OCI-LY7 (cell line): ENCODE results near the gene KRTAP10-9. TPM values are rescaled to one million over a fixed set of nuclear protein-coding genes. Genes with fewer than 3 reads are reported as not detected.

Experiments used
- BruUV-seq: library from RNA; stranded (reverse); fragments of 400-500 nt; replicated peaks from 2 replicates; lab custom pipeline; 2021; lab: Mats Ljungman, UMichigan
- CTCF ChIA-PET: fragments of 300-600 bp; sonication (Branson Sonifier 250); formaldehyde crosslinking; loops from one replicate; lab custom pipeline; 2022; ENCODE audit warnings: antibody characterized with exemption; ENCODE audit not compliant: unreplicated experiment; lab: Charles Lee
- POLR2A ChIA-PET: fragments of 300-600 bp; sonication (Branson Sonifier 250); formaldehyde crosslinking; loops from one replicate; lab custom pipeline; 2022; ENCODE audit warnings: antibody characterized with exemption; lab: Charles Lee
- DNase-seq: peaks from one replicate; pipeline ENCODE4 v3.0.0-alpha.2; 2015; ENCODE audit warnings: low spot score
- H2AFZ ChIP-seq: fragments of 200-600 bp; sonication (generic), shearing (Covaris generic); 2 replicates; pipeline ENCODE4 v1.6.1; 2014; ENCODE audit warnings: mild to moderate bottlenecking, antibody characterized with exemption, low read length, moderate library complexity
- H3K27ac ChIP-seq: fragments of 200-600 bp; sonication (generic); 2 replicates; pipeline ENCODE4 v1.5.1; 2014; ENCODE audit warnings: mixed run types, low read depth, mild to moderate bottlenecking, moderate library complexity, low read length, inconsistent platforms; ENCODE audit not compliant: poor library complexity, severe bottlenecking
- H3K36me3 ChIP-seq: fragments of 200-600 bp; sonication (generic); 2 replicates; pipeline ENCODE4 v1.6.1; 2014; ENCODE audit warnings: mild to moderate bottlenecking, antibody characterized with exemption, low read length, moderate library complexity, mixed read lengths; ENCODE audit not compliant: insufficient read depth
- H3K4me1 ChIP-seq: fragments of 200-600 bp; sonication (generic); 2 replicates; pipeline ENCODE4 v1.5.1; 2014; ENCODE audit warnings: mild to moderate bottlenecking, low read length; ENCODE audit not compliant: insufficient read depth, poor library complexity, severe bottlenecking
- H3K4me2 ChIP-seq: fragments of 200-600 bp; sonication (generic); 2 replicates; pipeline ENCODE4 v1.6.1; 2014; ENCODE audit warnings: mild to moderate bottlenecking, low read length
- H3K4me3 ChIP-seq: fragments of 200-600 bp; sonication (generic); 2 replicates; pipeline ENCODE4 v1.5.1; 2014; ENCODE audit warnings: mild to moderate bottlenecking, low read depth, low read length; ENCODE audit not compliant: poor library complexity, severe bottlenecking
- H3K79me2 ChIP-seq: fragments of 200-600 bp; sonication (generic); 2 replicates; pipeline ENCODE4 v1.6.1; 2016; ENCODE audit warnings: low read depth, mild to moderate bottlenecking, low read length, moderate library complexity, mixed read lengths; ENCODE audit not compliant: insufficient read depth
- H3K9me2 ChIP-seq: fragments of 200-600 bp; sonication (generic); 2 replicates; pipeline ENCODE4 v1.6.1; 2016; ENCODE audit warnings: mild to moderate bottlenecking, low read length, mixed read lengths; ENCODE audit not compliant: insufficient read depth
- H3K9me3 ChIP-seq: fragments of 200-600 bp; sonication (generic); 2 replicates; pipeline ENCODE4 v1.6.1; 2014; ENCODE audit warnings: mild to moderate bottlenecking, mixed run types, low read length, mixed read lengths
- H4K20me1 ChIP-seq: fragments of 200-600 bp; sonication (generic); 2 replicates; pipeline ENCODE4 v1.6.1; 2014; ENCODE audit warnings: mild to moderate bottlenecking, antibody characterized with exemption, low read length, moderate library complexity, mixed read lengths; ENCODE audit not compliant: insufficient read depth
- EZH2phosphoT487 ChIP-seq: fragments of 200-600 bp; sonication (generic); IDR thresholded peaks from 2 replicates; pipeline ENCODE4 v1.6.1; 2018; ENCODE audit warnings: low read depth, borderline replicate concordance, mild to moderate bottlenecking, mixed run types, antibody characterized with exemption, low read length, moderate library complexity, mixed read lengths
- intact Hi-C: fragments of 100-400 bp; cut with micrococcal nuclease; formaldehyde crosslinking; loops from one replicate; pipeline ENCODE4 v1.10.0; 2022; ENCODE audit not compliant: unreplicated experiment
- total RNA-seq, 2 experiments: library from RNA; depleted of rRNA in 1 of 2; stranded (reverse); fragments of >200 nt in 1 of 2; shearing (Covaris generic) in 1 of 2; gene quantifications; 2 replicates each; pipeline ENCODE4 v1.2.3, GENCODE V29; 2014 to 2022
- TF ChIP-seq, protein P1 (sequence below): fragments of 200-600 bp; sonication (generic); conservative IDR thresholded peaks from 2 replicates; pipeline ENCODE4 v1.5.1; 2014; ENCODE audit warnings: mild to moderate bottlenecking, antibody characterized with exemption, low read length, moderate library complexity, mixed read lengths

KRTAP10-9 gene
- total RNA-seq, 2 experiments from 2014 or later: not detected

GRCh38 chr21:44666401-44667320 is 39.8 kb downstream of the KRTAP10-9 start, which contains the start of gene KRTAP12-2:
KRTAP12-2 (minus strand) TSS chr21:44666927; CDS start chr21:44666886, 41 bp downstream.
- intact Hi-C loops: no loop called here
- H2AFZ ChIP-seq: no peak within 1 kb of the TSS
- no peaks in the 10 kb centered on the region for H3K79me2 ChIP-seq
- H3K36me3 ChIP-seq: no peaks in the 10 kb centered on the region
- TF ChIP-seq EZH2phosphoT487: no peak
- TF ChIP-seq, protein P1, sequence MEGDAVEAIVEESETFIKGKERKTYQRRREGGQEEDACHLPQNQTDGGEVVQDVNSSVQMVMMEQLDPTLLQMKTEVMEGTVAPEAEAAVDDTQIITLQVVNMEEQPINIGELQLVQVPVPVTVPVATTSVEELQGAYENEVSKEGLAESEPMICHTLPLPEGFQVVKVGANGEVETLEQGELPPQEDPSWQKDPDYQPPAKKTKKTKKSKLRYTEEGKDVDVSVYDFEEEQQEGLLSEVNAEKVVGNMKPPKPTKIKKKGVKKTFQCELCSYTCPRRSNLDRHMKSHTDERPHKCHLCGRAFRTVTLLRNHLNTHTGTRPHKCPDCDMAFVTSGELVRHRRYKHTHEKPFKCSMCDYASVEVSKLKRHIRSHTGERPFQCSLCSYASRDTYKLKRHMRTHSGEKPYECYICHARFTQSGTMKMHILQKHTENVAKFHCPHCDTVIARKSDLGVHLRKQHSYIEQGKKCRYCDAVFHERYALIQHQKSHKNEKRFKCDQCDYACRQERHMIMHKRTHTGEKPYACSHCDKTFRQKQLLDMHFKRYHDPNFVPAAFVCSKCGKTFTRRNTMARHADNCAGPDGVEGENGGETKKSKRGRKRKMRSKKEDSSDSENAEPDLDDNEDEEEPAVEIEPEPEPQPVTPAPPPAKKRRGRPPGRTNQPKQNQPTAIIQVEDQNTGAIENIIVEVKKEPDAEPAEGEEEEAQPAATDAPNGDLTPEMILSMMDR: no peak
- no TSS peak for BruUV-seq
- no peaks in the 10 kb centered on the region for H3K4me1 ChIP-seq
- no peak within 1 kb of the TSS for H3K27ac ChIP-seq
- H3K4me3 ChIP-seq: no peak within 1 kb of the TSS
- H3K9me3 ChIP-seq: no peaks in the 10 kb centered on the region
- DNase-seq: no peak
- H4K20me1 ChIP-seq: no peaks in the 10 kb centered on the region
- ChIA-PET POLR2A (no interaction called here), CTCF (no interaction called here)
- H3K9me2 ChIP-seq: no peaks in the 10 kb centered on the region
- H3K4me2 ChIP-seq: no peak within 1 kb of the TSS

DNA sequence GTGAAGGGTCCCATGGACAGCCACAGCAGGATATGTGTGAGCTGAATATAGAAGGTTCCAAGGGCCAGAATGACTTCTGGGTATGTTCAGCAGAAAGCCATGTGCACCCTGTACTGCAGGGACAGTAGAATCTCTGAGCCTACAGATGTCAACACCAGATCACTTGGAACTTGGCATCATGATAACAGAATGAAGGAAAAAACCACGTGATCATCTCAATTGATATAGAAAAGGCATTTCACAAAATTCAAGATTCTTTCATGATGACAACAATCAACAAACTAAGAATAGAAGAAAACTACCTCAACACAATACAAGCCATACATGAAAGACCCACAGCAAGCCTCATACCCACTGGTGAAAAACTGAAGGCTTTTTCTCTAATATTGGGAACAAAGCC is 40.7 kb downstream of the KRTAP10-9 start:
- TF ChIP-seq, protein P1: no peak
- no peak for TF ChIP-seq EZH2phosphoT487
- H3K9me2 ChIP-seq: no peaks in the 10 kb centered on the region
- CTCF ChIA-PET: no interaction called here
- intact Hi-C loops: no loop called here
- no peaks in the 10 kb centered on the region for H3K4me1 ChIP-seq
- H3K4me3 ChIP-seq: no peak overlapping the region
- no peaks in the 10 kb centered on the region for H3K36me3 ChIP-seq
- no peaks in the 10 kb centered on the region for H3K9me3 ChIP-seq
- no TSS peak for BruUV-seq
- H2AFZ ChIP-seq: no peak overlapping the region
- no peaks in the 10 kb centered on the region for H4K20me1 ChIP-seq
- POLR2A ChIA-PET: no interaction called here
- no peaks in the 10 kb centered on the region for H3K79me2 ChIP-seq
- no peak overlapping the region for H3K4me2 ChIP-seq
- no peak overlapping the region for H3K27ac ChIP-seq
- DNase-seq: no peak
